Measurements from ENCODE around the gene FNIP1.
"Not testable (repeated sequence)": the region's sequence is repeated elsewhere in the genome, so short reads cannot be mapped to it uniquely, and the experiment has no call there.

FNIP1 gene

GRCh38 chr5:131607418-131607817 is 189.4 kb downstream of the FNIP1 start:
- DNase-seq (ENCODE audit: low read depth) = no peak

DNA sequence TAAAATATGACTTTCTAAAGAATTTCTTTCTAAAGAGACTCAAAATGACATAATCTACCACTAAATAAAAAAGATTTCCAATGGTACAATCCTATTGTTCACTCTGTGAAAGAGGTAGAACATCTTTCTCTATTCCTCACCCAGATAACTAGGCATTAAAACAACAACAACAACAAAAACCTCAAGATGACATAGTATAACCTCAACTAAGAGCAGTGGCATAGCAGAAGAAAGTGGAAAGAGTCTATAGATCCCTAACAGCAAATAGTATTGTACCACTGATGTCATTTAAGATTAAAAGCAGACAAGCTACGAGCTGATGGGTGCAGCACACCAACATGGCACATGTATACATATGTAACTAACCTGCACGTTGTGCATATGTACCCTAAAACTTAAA is 191.7 kb downstream of the FNIP1 start:
- DNase-seq (ENCODE audit: low read depth) = no peak

DNA sequence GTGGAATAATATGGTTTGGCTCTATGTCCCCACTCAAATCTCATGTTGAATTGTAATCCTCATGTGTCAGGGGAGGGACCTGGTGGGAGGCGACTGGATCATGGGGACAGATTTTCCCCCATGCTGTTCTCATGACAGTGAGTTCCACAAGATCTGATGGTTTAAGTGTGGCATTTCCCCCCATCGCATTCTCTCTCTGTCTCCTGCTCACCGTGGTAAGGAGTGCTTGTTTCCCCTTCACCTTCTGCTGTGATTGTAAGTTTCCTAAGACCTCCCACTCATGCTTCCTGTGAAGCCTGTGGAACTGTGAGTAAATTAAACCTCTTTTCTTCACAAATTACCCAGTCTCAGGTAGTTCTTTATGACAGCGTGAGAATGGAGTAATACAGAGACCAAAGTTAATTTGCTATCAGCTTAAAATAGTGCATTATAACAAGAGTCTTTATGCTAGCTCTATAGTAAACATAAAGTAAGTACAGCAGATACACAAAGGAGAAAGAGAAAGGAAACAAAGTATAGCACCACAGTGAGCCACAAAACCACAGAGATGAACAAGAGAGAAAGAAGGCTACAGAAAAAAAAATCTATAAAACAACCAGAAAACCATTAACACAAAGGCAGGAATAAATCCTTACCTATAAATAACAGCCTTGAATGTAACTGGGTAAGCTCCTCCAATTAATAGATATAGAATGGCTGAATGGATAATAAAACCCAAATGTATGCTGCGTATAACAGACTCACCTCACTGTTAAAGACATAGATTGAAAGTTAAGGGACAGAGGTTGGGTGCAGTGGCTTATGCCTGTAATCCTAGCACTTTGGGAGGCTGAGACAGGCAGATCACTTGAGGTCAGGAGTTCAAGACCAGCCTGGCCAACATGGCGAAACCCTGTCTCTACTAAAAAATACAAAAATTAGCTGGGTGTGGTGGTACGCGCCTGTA is 201.5 kb downstream of the FNIP1 start:
- no peak for DNase-seq (ENCODE audit: low read depth)

DNA sequence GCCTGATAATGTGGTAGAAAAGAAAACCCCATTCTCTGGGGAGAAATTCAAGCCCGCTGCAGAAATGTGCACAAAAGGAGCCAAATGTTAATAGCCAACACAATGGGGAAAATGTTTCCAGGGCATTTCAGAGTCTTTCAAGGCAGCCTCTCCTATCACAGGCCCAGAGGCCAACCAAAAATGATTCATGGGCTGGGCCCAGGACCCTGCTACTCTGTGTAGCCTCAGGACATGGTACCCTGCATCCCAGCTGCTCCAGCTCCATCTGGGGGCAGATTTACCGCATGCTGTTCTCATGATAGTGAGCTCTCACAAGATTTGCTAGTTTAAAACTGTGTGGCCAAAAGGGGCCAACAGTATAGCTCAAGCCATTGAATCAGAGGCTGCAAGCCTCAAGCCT is 202.9 kb downstream of the FNIP1 start:
- DNase-seq (ENCODE audit: low read depth) = no peak

DNA sequence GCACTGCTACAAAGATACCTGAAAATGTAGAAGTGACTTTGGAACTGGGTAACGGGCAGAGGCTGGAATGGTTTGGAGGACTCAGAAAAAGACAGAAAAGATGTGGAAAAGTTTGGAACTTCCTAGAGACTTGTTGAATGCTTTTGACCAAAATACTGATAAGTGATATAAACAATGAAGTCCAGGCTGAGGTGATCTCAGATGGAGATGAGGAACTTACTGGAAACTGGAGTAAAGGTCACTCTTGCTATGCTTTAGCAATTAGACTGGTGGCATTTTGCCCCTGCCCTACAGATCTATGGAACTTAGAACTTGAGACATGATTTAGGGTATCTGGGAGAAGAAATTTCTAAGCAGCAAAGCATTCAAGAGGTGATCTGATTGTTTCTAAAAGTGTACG is 203.4 kb downstream of the FNIP1 start:
- DNase-seq (ENCODE audit: low read depth) = not testable (repeated sequence)

Data from amniotic epithelial cell (primary cell).